Parathyroid adenoma (tissue), 2 donors: ENCODE measurements around the gene REC8.

Source experiments
- H2AFZ ChIP-seq: fragments of 300-600 bp; sonication (generic); one replicate; pipeline ENCODE4 v1.7.0; 2017; ENCODE audit warnings: antibody characterized with exemption, mild to moderate bottlenecking
- H3K27ac ChIP-seq: fragments of 300-600 bp; sonication (generic); one replicate; pipeline ENCODE4 v1.7.0; 2017
- H3K27me3 ChIP-seq: fragments of 300-600 bp; sonication (generic); one replicate; pipeline ENCODE4 v1.7.0; 2017; ENCODE audit warnings: low read length; ENCODE audit not compliant: control insufficient read depth, insufficient read depth
- H3K36me3 ChIP-seq: fragments of 300-600 bp; sonication (generic); one replicate; pipeline ENCODE4 v1.7.0; 2017; ENCODE audit warnings: low read length; ENCODE audit not compliant: control insufficient read depth, insufficient read depth
- H3K4me1 ChIP-seq: fragments of 300-600 bp; sonication (generic); one replicate; pipeline ENCODE4 v1.7.0; 2017; ENCODE audit warnings: control low read depth
- H3K4me2 ChIP-seq: fragments of 300-600 bp; sonication (generic); one replicate; pipeline ENCODE4 v1.7.0; 2017; ENCODE audit warnings: low read length
- H3K4me3 ChIP-seq: fragments of 300-600 bp; sonication (generic); one replicate; pipeline ENCODE4 v1.7.0; 2017; ENCODE audit warnings: low read depth, low read length
- H3K79me2 ChIP-seq: fragments of 300-600 bp; sonication (generic); one replicate; pipeline ENCODE4 v1.7.0; 2017; ENCODE audit warnings: control low read depth
- H3K9ac ChIP-seq: fragments of 300-600 bp; sonication (generic); one replicate; pipeline ENCODE4 v1.7.0; 2017; ENCODE audit warnings: mild to moderate bottlenecking
- H3K9me3 ChIP-seq: fragments of 300-600 bp; sonication (generic); one replicate; pipeline ENCODE4 v1.7.0; 2017; ENCODE audit warnings: low read length; ENCODE audit not compliant: control insufficient read depth
- TF ChIP-seq, protein P1 (sequence below): fragments of 300-600 bp; sonication (generic); IDR thresholded peaks from one replicate; pipeline ENCODE4 v1.7.0; 2017; ENCODE audit warnings: antibody characterized with exemption, mild to moderate bottlenecking
- donor health status: primary hyperparathyroidism.

REC8 gene

DNA sequence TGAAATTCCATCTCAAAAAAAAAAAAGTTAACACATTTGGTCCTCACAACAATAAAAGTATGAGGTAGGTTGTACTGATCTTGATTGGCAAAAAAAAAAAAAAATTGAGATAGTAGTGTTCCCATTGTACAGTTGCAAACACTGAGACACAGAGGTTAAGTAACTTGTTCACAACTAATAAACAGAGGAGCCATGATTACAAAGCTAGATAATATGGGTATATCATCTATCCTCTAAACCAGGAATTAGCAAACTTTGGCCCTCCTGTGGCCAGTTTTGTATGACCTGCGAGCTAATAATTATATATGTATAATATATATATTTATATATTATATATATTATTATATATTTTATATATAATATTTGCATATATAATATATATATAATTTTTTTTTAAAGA is 38.1 kb upstream of the REC8 start:
- TF ChIP-seq, protein P1, sequence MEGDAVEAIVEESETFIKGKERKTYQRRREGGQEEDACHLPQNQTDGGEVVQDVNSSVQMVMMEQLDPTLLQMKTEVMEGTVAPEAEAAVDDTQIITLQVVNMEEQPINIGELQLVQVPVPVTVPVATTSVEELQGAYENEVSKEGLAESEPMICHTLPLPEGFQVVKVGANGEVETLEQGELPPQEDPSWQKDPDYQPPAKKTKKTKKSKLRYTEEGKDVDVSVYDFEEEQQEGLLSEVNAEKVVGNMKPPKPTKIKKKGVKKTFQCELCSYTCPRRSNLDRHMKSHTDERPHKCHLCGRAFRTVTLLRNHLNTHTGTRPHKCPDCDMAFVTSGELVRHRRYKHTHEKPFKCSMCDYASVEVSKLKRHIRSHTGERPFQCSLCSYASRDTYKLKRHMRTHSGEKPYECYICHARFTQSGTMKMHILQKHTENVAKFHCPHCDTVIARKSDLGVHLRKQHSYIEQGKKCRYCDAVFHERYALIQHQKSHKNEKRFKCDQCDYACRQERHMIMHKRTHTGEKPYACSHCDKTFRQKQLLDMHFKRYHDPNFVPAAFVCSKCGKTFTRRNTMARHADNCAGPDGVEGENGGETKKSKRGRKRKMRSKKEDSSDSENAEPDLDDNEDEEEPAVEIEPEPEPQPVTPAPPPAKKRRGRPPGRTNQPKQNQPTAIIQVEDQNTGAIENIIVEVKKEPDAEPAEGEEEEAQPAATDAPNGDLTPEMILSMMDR: no peak
- Histone ChIP-seq H3K9ac (no peak overlapping the region), H3K4me2 (no peak overlapping the region), H3K36me3 (no peaks in the 10 kb centered on the region), H3K4me3 (no peak overlapping the region), H2AFZ (no peak overlapping the region), H3K4me1 (peaks cover 4% of the 10 kb centered on the region), H3K9me3 (no peaks in the 10 kb centered on the region), H3K79me2 (no peaks in the 10 kb centered on the region), H3K27me3 (no peaks in the 10 kb centered on the region), H3K27ac (no peak overlapping the region)

GRCh38 chr14:24135584-24135833 is 36.4 kb upstream of the REC8 start:
- H3K27me3 ChIP-seq: no peaks in the 10 kb centered on the region
- TF ChIP-seq, protein P1: no peak
- no peaks in the 10 kb centered on the region for H3K36me3 ChIP-seq
- peak overlapping the region; percentile 89 for H2AFZ ChIP-seq
- H3K27ac ChIP-seq: peak overlapping the region; percentile 76
- H3K4me2 ChIP-seq: peak overlapping the region; percentile 76
- H3K79me2 ChIP-seq: peaks cover 4% of the 10 kb centered on the region
- H3K9me3 ChIP-seq: no peaks in the 10 kb centered on the region
- no peak overlapping the region for H3K9ac ChIP-seq
- peaks cover 8% of the 10 kb centered on the region for H3K4me1 ChIP-seq
- H3K4me3 ChIP-seq: peak overlapping the region; percentile 68

- TF ChIP-seq, protein P1: no peak
- peaks cover 8% of the 10 kb centered on the region for H3K4me1 ChIP-seq
- no peaks in the 10 kb centered on the region for H3K27me3 ChIP-seq
- peaks cover 4% of the 10 kb centered on the region for H3K79me2 ChIP-seq
- peak within 1 kb of the TSS; percentile 76 for H3K27ac ChIP-seq
- H3K4me3 ChIP-seq: peak within 1 kb of the TSS; percentile 68
- H3K9me3 ChIP-seq: no peaks in the 10 kb centered on the region
- H2AFZ ChIP-seq: peak within 1 kb of the TSS; percentile 89
- H3K9ac ChIP-seq: peak within 1 kb of the TSS; percentile 74
- H3K4me2 ChIP-seq: peak within 1 kb of the TSS; percentile 76
- H3K36me3 ChIP-seq: no peaks in the 10 kb centered on the region
These were observed 35.8 kb upstream of the REC8 start, which contains the start of gene PSME1 for GRCh38 chr14:24135834-24136683. Gene PSME1 (plus strand): TSS chr14:24136194. CDS start chr14:24136263, 69 bp downstream.

- Histone ChIP-seq H2AFZ (peak overlapping the region; percentile 89), H3K4me1 (peaks cover 8% of the 10 kb centered on the region), H3K79me2 (peaks cover 4% of the 10 kb centered on the region), H3K27ac (peak overlapping the region; percentile 76), H3K36me3 (no peaks in the 10 kb centered on the region), H3K4me3 (peak overlapping the region; percentile 68), H3K4me2 (peak overlapping the region; percentile 56), H3K9ac (peak overlapping the region; percentile 74), H3K27me3 (no peaks in the 10 kb centered on the region), H3K9me3 (no peaks in the 10 kb centered on the region)
- TF ChIP-seq, protein P1: no peak
These were observed 35.0 kb upstream of the REC8 start for GRCh38 chr14:24136684-24137528.
